Subcutaneous adipose tissue (tissue), 4 donors: ENCODE results near the gene EPC1. TPM values are rescaled to one million over a fixed set of nuclear protein-coding genes. Genes with fewer than 3 reads are reported as not detected.

Experiments used
- CTCF ChIP-seq: fragments of 450-650 bp; IDR thresholded peaks from one replicate; pipeline ENCODE4 v1.5.1; 2016; ENCODE audit warnings: low read depth, mild to moderate bottlenecking, control low read depth, antibody characterized with exemption, moderate library complexity
- total RNA-seq, 4 donors: library from RNA; depleted of rRNA; stranded (reverse); fragments of >200 nt; gene quantifications; one replicate each; pipeline ENCODE4 v1.1.0, GENCODE V29; 2016

EPC1 gene
- total RNA-seq, 4 donors from 2014 or later = 35.2 to 49.9 (median 41.6) TPM

DNA sequence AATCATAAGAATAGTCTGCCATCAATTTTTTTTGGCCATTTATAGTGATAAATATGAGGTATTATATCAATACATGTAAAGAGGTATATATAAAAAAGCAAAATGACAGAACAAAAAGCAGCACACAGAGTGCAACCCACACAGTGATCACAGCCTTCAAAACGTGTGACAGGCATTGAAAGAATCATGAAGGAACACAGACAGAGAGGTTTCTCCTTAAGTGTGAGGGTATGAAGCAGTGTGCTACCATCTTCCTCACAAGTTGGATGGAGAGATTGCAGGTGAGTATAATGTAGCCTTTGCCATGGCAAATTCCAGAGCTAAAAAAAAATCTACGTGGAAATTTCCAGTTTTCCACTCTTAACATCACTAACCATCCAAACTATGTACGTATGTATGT is 19.6 kb upstream of the EPC1 start:
- TF ChIP-seq CTCF = no peak

- TF ChIP-seq CTCF = no peak
Measured at GRCh38 chr10:32366111-32366510, 19.2 kb upstream of the EPC1 start.

DNA sequence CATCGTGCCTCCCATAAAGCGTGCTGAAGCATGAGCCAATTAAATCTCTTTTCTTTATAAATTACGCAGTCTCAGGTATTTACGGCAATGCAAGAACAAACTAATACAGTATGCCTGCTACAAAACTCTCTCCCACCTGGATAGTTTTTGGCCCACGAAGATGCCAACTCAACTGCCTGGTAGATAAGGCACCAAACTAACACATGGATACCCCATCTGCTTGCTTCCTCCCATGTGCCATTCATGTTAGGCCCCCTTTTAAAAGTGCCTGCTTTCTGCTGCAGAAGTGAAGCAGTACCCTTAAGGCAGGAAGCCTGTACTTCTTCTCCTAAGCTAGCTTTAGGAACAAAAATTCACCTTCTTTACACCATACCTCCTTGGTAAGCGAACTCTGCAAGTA is 15.6 kb upstream of the EPC1 start:
- TF ChIP-seq CTCF = no peak

DNA sequence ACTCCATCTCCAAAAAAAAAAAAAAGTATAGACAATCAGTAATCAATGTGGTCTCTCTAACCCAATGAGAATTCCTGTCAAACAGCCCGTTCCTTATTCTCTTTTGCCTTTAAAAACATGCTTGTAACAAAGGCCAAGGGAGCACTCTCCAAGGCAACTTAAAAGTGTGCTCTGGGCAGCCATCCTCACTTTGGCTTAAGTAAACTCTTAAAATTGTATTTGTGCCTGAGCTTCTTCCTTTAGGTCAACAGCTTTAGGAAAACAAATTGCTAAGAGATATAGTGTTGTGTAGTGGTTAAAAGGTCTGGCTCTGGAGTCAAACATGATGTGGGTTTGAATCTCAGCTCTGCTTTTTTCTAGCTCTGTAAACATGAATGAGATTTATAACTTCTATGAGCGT is 13.9 kb upstream of the EPC1 start:
- no peak for TF ChIP-seq CTCF

DNA sequence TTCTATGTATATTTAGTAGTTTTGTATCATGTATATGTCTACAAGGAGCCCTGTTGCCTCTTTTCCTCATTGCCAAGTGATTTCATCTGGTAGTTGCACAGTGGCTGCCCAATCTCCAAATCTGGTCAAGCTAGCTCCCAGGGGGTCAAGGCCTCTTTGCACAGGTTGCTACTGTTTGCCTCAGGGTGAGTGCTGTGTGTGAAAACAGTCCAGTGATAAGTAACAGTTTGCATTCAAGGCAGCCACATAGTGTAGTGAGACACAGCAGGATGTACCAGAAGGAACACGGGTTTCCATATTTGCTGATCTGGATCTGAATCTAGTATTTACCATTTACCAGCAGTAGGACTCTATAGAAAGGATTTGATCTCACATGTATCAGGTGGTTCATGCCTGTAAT is 13.3 kb upstream of the EPC1 start:
- TF ChIP-seq CTCF = no peak

DNA sequence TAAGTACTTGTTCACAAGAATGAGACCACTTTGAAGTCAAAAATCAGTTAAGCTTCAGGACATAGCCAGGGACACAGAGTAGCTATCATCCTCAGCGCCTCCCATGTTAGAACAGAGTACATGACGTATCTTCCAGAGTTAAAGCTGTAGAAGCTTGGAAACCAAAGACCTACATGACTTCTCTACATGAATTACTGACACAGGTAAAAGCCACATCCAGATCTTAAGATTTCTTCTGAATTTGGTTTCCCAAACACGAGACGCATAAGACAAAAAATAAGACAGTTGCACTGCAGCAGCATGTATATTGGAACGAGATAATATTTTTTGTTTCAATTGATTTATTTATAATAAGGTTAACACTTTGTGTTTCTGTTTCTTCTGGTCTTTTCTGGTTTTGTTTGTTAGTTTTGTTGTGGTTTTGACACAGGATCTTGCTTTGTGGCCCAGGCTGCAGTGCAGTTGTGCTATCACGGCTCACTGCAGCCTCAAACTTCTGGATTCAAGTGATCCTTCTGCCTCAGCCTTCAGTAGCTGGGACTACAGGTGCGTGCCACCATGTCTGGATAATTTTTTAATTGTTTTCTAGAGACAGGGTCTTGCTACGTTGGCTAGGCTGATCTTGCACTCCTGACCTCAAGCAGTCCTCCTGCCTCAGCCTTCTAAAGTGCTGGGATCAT is 10.2 kb upstream of the EPC1 start:
- TF ChIP-seq CTCF = no peak

GRCh38 chr10:32350811-32351350 is 3.9 kb upstream of the EPC1 start:
- TF ChIP-seq CTCF = no peak
